ENCODE measurements around the gene TNFSF8.

TNFSF8 gene

GRCh38 chr9:114902786-114903524 is 27.4 kb downstream of the TNFSF8 start:
- no peak for DNase-seq

GRCh38 chr9:114900942-114901802 is 29.2 kb downstream of the TNFSF8 start:
- DNase-seq, result no peak

GRCh38 chr9:114899995-114900394 is 30.4 kb downstream of the TNFSF8 start:
- DNase-seq, result no peak

GRCh38 chr9:114899461-114899860 is 30.9 kb downstream of the TNFSF8 start:
- DNase-seq, result no peak

GRCh38 chr9:114898741-114899140 is 31.6 kb downstream of the TNFSF8 start:
- peak; percentile 86 for DNase-seq

- DNase-seq, result no peak
Measured at GRCh38 chr9:114897196-114897595, 33.2 kb downstream of the TNFSF8 start.

- DNase-seq, result no peak
Measured at GRCh38 chr9:114896344-114896743, 34.0 kb downstream of the TNFSF8 start.

- no peak for DNase-seq
Measured at GRCh38 chr9:114895521-114895991, 34.8 kb downstream of the TNFSF8 start.

GRCh38 chr9:114894609-114895433 is 35.6 kb downstream of the TNFSF8 start:
- no peak for DNase-seq

GRCh38 chr9:114894206-114894605 is 36.2 kb downstream of the TNFSF8 start:
- no peak for DNase-seq

- DNase-seq, result no peak
Measured at GRCh38 chr9:114893221-114894010, 37.0 kb downstream of the TNFSF8 start.

- DNase-seq, result no peak
Measured at GRCh38 chr9:114889802-114890224, 40.6 kb downstream of the TNFSF8 start.

- no peak for DNase-seq
Measured at GRCh38 chr9:114888607-114889006, 41.8 kb downstream of the TNFSF8 start.

GRCh38 chr9:114887963-114888362 is 42.4 kb downstream of the TNFSF8 start:
- DNase-seq, result no peak

GRCh38 chr9:114884787-114885452 is 45.5 kb downstream of the TNFSF8 start:
- no peak for DNase-seq

- DNase-seq, result no peak
Measured at GRCh38 chr9:114883709-114884108, 46.7 kb downstream of the TNFSF8 start.

GRCh38 chr9:114880291-114880745 is 50.1 kb downstream of the TNFSF8 start:
- no peak for DNase-seq

GRCh38 chr9:114878879-114879564 is 51.4 kb downstream of the TNFSF8 start:
- DNase-seq, result no peak

GRCh38 chr9:114869845-114870244 is 60.5 kb downstream of the TNFSF8 start:
- DNase-seq, result peak; percentile 29

- no peak for DNase-seq
Measured at GRCh38 chr9:114869378-114869777, 61.0 kb downstream of the TNFSF8 start.

GRCh38 chr9:114867327-114867726 is 63.1 kb downstream of the TNFSF8 start:
- no peak for DNase-seq

Data from CD4-positive, alpha-beta T cell treated with Interleukin-21 for 1 hour (primary cell).